K562 (cell line): ENCODE data around the gene NCOA4. TPM values are rescaled to one million over a fixed set of nuclear protein-coding genes. Genes with fewer than 3 reads are reported as not detected.

Experiments
- ATAC-seq: fragments of 200-7000 bp; cut with Tn5 transposase; 3 replicates; pipeline ENCODE4 v1.9.1; 2020; ENCODE audit warnings: moderate library complexity
- BruUV-seq: library from RNA; stranded (reverse); fragments of 400-500 nt; replicated peaks from 2 replicates; lab custom pipeline; 2021; lab: Mats Ljungman, UMichigan
- CTCF ChIA-PET: fragments of 300-600 bp; formaldehyde crosslinking; extraction: SDS; loops from one replicate; lab custom pipeline; 2021; ENCODE audit warnings: low intra/inter-chr PET ratio; lab: Yijun Ruan, JAX
- POLR2A ChIA-PET: fragments of 300-600, 350-650 bp; sonication (Branson Sonifier 250); formaldehyde crosslinking; extraction: SDS; loops from one replicate; lab custom pipeline; 2021; ENCODE audit warnings: antibody characterized with exemption, inconsistent platforms; lab: Yijun Ruan, JAX
- DNase-seq, 4 experiments: peaks; one replicate each; pipeline versions ENCODE4 v3.0.0 to v3.0.0-alpha.2; 2011 to 2018; ENCODE audit warnings: low spot score in 3 of 4, mixed read lengths in 3 of 4; ENCODE audit errors: extremely low read depth in 1 of 4
- FAIRE-seq: peaks from 2 replicates; lab custom pipeline; 2011; peaks lifted over from hg19 to GRCh38; lab: Jason Lieb, UNC
- H2AFZ ChIP-seq: 2 replicates; pipeline ENCODE4 v1.6.0; 2011; ENCODE audit warnings: low read depth, low read length, control low read depth, inconsistent platforms
- H3K27ac ChIP-seq: fragments of 200-600 bp; 3 replicates; pipeline ENCODE4 v1.8.0; 2011; ENCODE audit warnings: low read depth, mild to moderate bottlenecking, control low read depth, inconsistent platforms, low read length, moderate library complexity, mixed read lengths; ENCODE audit errors: extremely low read depth
- H3K27me3 ChIP-seq, 2 experiments: fragments of 300-600 bp in 1 of 2; 2 replicates in 1 of 2; 3 replicates in 1 of 2; pipeline versions ENCODE4 v1.6.0 to v1.8.0; 2011; ENCODE audit warnings: inconsistent platforms in 2 of 2, low read length in 2 of 2, mild to moderate bottlenecking in 1 of 2, mixed read lengths in 1 of 2, moderate library complexity in 1 of 2; ENCODE audit not compliant: control insufficient read depth in 2 of 2, insufficient read depth in 2 of 2
- H3K36me3 ChIP-seq: fragments of 300-600 bp; 3 replicates; pipeline ENCODE4 v1.8.0; 2011; ENCODE audit warnings: mild to moderate bottlenecking, low read length, inconsistent platforms; ENCODE audit not compliant: control insufficient read depth, insufficient read depth
- H3K4me1 ChIP-seq, 2 experiments: fragments of 200-600 bp in 1 of 2; replicated peaks in 1 of 2; 2 replicates in 1 of 2; 3 replicates in 1 of 2; pipeline versions ENCODE4 v1.5.1 to v1.8.0; 2011; ENCODE audit warnings: inconsistent platforms in 2 of 2, low read length in 2 of 2, mild to moderate bottlenecking in 1 of 2, mixed read lengths in 1 of 2, moderate library complexity in 1 of 2; ENCODE audit not compliant: control insufficient read depth in 2 of 2, insufficient read depth in 2 of 2
- H3K4me2 ChIP-seq: 2 replicates; pipeline ENCODE4 v1.6.1; 2011; ENCODE audit warnings: low read length, control low read depth, inconsistent platforms, mixed read lengths; ENCODE audit not compliant: insufficient read depth
- H3K4me3 ChIP-seq: fragments of 200-600 bp; sonication (generic), shearing (Covaris generic); 2 replicates; pipeline ENCODE4 v1.5.1; 2016; ENCODE audit warnings: control low read depth, inconsistent platforms
- H3K79me2 ChIP-seq: fragments of 200-600 bp; 3 replicates; pipeline ENCODE4 v1.8.0; 2011; ENCODE audit warnings: low read length, inconsistent platforms; ENCODE audit not compliant: control insufficient read depth, insufficient read depth
- H3K9ac ChIP-seq, 2 experiments: 2 replicates each; pipeline versions ENCODE4 v1.6.0 to v1.6.1; 2011; ENCODE audit warnings: low read depth in 2 of 2, low read length in 2 of 2, control low read depth in 1 of 2, inconsistent platforms in 1 of 2, mild to moderate bottlenecking in 1 of 2, mixed read lengths in 1 of 2; ENCODE audit not compliant: insufficient read depth in 1 of 2
- H3K9me1 ChIP-seq: one replicate; pipeline ENCODE4 v1.6.0; 2011; ENCODE audit warnings: inconsistent platforms, mild to moderate bottlenecking, low read length, moderate library complexity; ENCODE audit not compliant: control insufficient read depth, insufficient read depth
- H3K9me3 ChIP-seq: replicated peaks from 2 replicates; pipeline ENCODE4 v1.5.1; 2011; ENCODE audit warnings: low read depth, low read length, inconsistent platforms; ENCODE audit not compliant: control insufficient read depth, insufficient read depth
- H4K20me1 ChIP-seq: replicated peaks from 2 replicates; pipeline ENCODE4 v1.6.1; 2011; ENCODE audit warnings: low read length, inconsistent platforms, mixed read lengths; ENCODE audit not compliant: control insufficient read depth, insufficient read depth
- COPS2 ChIP-seq: fragments of 450-650 bp; conservative IDR thresholded peaks from 2 replicates; pipeline ENCODE4 v1.6.1; 2016; ENCODE audit warnings: mild to moderate bottlenecking, moderate library complexity
- MTA2 ChIP-seq: fragments of 450-650 bp; IDR thresholded peaks from 2 replicates; pipeline ENCODE4 v1.6.1; 2016; ENCODE audit warnings: low read depth
- NFIX ChIP-seq: fragments of 250-450 bp; sonication (Bioruptor Pico); IDR thresholded peaks from 2 replicates; pipeline ENCODE4 v1.4.0; 2020; ENCODE audit warnings: low read depth, mild to moderate bottlenecking, moderate library complexity
- POLR2G ChIP-seq: fragments of 200-400 bp; formaldehyde crosslinking; IDR thresholded peaks from 2 replicates; pipeline ENCODE4 v1.6.1; 2017; ENCODE audit warnings: low read depth, mild to moderate bottlenecking, antibody characterized with exemption, low read length, moderate library complexity
- PTTG1 ChIP-seq: fragments of 450-650 bp; IDR thresholded peaks from 2 replicates; pipeline ENCODE4 v1.6.1; 2016; ENCODE audit warnings: low read depth, mild to moderate bottlenecking, missing genetic modification characterization, missing compliant biosample characterization
- PURB ChIP-seq: sonication (generic); formaldehyde crosslinking; IDR thresholded peaks from 2 replicates; pipeline ENCODE4 v1.9.0; 2021; ENCODE audit warnings: low read depth, mild to moderate bottlenecking, missing genetic modification reagents
- RBFOX2 ChIP-seq: fragments of 200-400 bp; formaldehyde crosslinking; IDR thresholded peaks from 2 replicates; pipeline ENCODE4 v1.6.1; 2017; ENCODE audit warnings: low read depth, mild to moderate bottlenecking, low read length, moderate library complexity
- SLC30A9 ChIP-seq: fragments of 250-450 bp; sonication (Bioruptor Pico); IDR thresholded peaks from 2 replicates; pipeline ENCODE4 v1.8.0; 2022; ENCODE audit warnings: mild to moderate bottlenecking, moderate library complexity
- WGBS: fragments of 100-300 bp; shearing (Covaris generic); methylation state at CpG from one replicate; pipeline ENCODE4 v1.1.6; 2016; ENCODE audit warnings: low coverage, mixed read lengths; ENCODE audit not compliant: insufficient coverage; ENCODE audit errors: missing lambda C conversion rate; 5-methylcytosine and 5-hydroxymethylcytosine counted together
- in situ Hi-C: fragments of 300-500 bp; cut with MboI; formaldehyde crosslinking; loops from 4 replicates; pipeline ENCODE4 v1.15.0; 2018; ENCODE audit warnings: inconsistent platforms, mixed read lengths
- intact Hi-C: fragments of 100-400 bp; cut with micrococcal nuclease; formaldehyde crosslinking; loops from 2 replicates; pipeline ENCODE4 v1.14.2; 2022
- polyA plus RNA-seq, 8 experiments: library from polyadenylated mRNA; depleted of rRNA in 4 of 8; stranded (reverse) in 5 of 8; unstranded in 3 of 8; fragments of >200 nt; fragmentation: Nextera tagmentation in 2 of 8; fragmentation: Illumina TruSeq in 1 of 8; extraction: Ambion mirVana in 2 of 8; extraction: Trizol in 1 of 8; gene quantifications; 2 replicates each; pipeline versions ENCODE4 v1.2.1 to v1.2.3, GENCODE V29; 2011 to 2014; ENCODE audit warnings: inconsistent platforms in 1 of 8, missing spikeins in 1 of 8
- total RNA-seq, 7 experiments: library from RNA; depleted of rRNA in 6 of 7; stranded (reverse); fragments of >200 nt in 6 of 7; fragmentation: Illumina TruSeq in 2 of 7; extraction: Trizol in 2 of 7; gene quantifications; 2 replicates each; pipeline versions ENCODE4 v1.2.1 to v1.2.3, GENCODE V29; 2011 to 2021; ENCODE audit warnings: low replicate concordance in 1 of 7
- TF ChIP-seq, protein P1 (sequence below): fragments of 250-450 bp; sonication (Bioruptor Pico); IDR thresholded peaks from 2 replicates; pipeline ENCODE4 v1.8.0; 2022; ENCODE audit warnings: moderate library complexity, mild to moderate bottlenecking, inconsistent platforms
- TF ChIP-seq, protein P2 (sequence below), 2 experiments: fragments of 450-650 bp; conservative IDR thresholded peaks; 2 replicates each; pipeline ENCODE4 v1.6.1; 2017; ENCODE audit warnings: mild to moderate bottlenecking in 2 of 2, moderate library complexity in 2 of 2
- TF ChIP-seq, protein P3 (sequence below), 2 experiments: fragments of 150-350 bp in 1 of 2; IDR thresholded peaks; 2 replicates each; pipeline ENCODE4 v1.6.1; 2012 to 2016; ENCODE audit warnings: low read depth in 2 of 2, low read length in 2 of 2, mild to moderate bottlenecking in 1 of 2, moderate library complexity in 1 of 2
- TF ChIP-seq, protein P4 (sequence below): fragments of 200-800 bp; sonication (Bioruptor generic); IDR thresholded peaks from 2 replicates; pipeline ENCODE4 v1.6.1; 2017; ENCODE audit warnings: missing genetic modification characterization, missing compliant biosample characterization

Gene NCOA4
- total and polyA plus RNA-seq, 9 of the 15 experiments (the other 6 are each of a cell fraction or from before 2014, with no cell fraction given): 89.8 to 283 (median 181) TPM

- FAIRE-seq (no peak), ATAC-seq (peak; percentile 58), DNase-seq (peak in 3 of 4 experiments; percentile 43 to 85 (median 76))
- H3K79me2 ChIP-seq: peaks cover 97% of the 10 kb centered on the region
- BruUV-seq: no TSS peak
- intact Hi-C loops: loop anchor here (2.0 kb wide), 1 partner anchor 18 kb away; no protein-coding TSS in a partner anchor
- peaks cover 67% of the 10 kb centered on the region for H3K36me3 ChIP-seq
- no peaks in the 10 kb centered on the region for H3K9me1 ChIP-seq
- no peak overlapping the region for H2AFZ ChIP-seq
- peaks cover 32 to 51% of the 10 kb centered on the region in 2 experiments for H3K4me1 ChIP-seq
- H3K9me3 ChIP-seq: no peaks in the 10 kb centered on the region
- in situ Hi-C loops: no loop called here
- H4K20me1 ChIP-seq: peaks cover 19% of the 10 kb centered on the region
- H3K27me3 ChIP-seq: no peaks in the 10 kb centered on the region
- POLR2A ChIA-PET: interaction anchor here (1.2 to 11.8 kb wide), 4 partner anchors 10 to 22 kb away, joined by 3 to 136 read pairs (median 26); no protein-coding TSS in a partner anchor
- 0% methylated on average over 2 of the region's 2 CpGs for WGBS
- peak overlapping the region in 1 of 2 experiments; percentile 76; a peak in 3 of 4 replicates for H3K9ac ChIP-seq
- peak overlapping the region; percentile 87 for H3K4me2 ChIP-seq
- peak overlapping the region; percentile 13; the same call in 1 of the 2 replicates for H3K4me3 ChIP-seq
- CTCF ChIA-PET: no interaction called here
- H3K27ac ChIP-seq: peak overlapping the region; percentile 83
- TF ChIP-seq, protein P1, sequence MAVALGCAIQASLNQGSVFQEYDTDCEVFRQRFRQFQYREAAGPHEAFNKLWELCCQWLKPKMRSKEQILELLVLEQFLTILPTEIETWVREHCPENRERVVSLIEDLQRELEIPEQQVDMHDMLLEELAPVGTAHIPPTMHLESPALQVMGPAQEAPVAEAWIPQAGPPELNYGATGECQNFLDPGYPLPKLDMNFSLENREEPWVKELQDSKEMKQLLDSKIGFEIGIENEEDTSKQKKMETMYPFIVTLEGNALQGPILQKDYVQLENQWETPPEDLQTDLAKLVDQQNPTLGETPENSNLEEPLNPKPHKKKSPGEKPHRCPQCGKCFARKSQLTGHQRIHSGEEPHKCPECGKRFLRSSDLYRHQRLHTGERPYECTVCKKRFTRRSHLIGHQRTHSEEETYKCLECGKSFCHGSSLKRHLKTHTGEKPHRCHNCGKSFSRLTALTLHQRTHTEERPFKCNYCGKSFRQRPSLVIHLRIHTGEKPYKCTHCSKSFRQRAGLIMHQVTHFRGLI (CRISPR knock-in tag): no peak
- peak; percentile 85 for TF ChIP-seq MTA2
- TF ChIP-seq POLR2G: no peak
- no peak for TF ChIP-seq COPS2
- TF ChIP-seq, protein P2, sequence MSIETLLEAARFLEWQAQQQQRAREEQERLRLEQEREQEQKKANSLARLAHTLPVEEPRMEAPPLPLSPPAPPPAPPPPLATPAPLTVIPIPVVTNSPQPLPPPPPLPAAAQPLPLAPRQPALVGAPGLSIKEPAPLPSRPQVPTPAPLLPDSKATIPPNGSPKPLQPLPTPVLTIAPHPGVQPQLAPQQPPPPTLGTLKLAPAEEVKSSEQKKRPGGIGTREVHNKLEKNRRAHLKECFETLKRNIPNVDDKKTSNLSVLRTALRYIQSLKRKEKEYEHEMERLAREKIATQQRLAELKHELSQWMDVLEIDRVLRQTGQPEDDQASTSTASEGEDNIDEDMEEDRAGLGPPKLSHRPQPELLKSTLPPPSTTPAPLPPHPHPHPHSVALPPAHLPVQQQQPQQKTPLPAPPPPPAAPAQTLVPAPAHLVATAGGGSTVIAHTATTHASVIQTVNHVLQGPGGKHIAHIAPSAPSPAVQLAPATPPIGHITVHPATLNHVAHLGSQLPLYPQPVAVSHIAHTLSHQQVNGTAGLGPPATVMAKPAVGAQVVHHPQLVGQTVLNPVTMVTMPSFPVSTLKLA (conservative IDR thresholded peaks at IDR 0.05): peak; percentile 46 to 65; a peak in 3 of 4 replicates
- no peak for TF ChIP-seq PURB (CRISPR knock-in tag)
- TF ChIP-seq, protein P3, sequence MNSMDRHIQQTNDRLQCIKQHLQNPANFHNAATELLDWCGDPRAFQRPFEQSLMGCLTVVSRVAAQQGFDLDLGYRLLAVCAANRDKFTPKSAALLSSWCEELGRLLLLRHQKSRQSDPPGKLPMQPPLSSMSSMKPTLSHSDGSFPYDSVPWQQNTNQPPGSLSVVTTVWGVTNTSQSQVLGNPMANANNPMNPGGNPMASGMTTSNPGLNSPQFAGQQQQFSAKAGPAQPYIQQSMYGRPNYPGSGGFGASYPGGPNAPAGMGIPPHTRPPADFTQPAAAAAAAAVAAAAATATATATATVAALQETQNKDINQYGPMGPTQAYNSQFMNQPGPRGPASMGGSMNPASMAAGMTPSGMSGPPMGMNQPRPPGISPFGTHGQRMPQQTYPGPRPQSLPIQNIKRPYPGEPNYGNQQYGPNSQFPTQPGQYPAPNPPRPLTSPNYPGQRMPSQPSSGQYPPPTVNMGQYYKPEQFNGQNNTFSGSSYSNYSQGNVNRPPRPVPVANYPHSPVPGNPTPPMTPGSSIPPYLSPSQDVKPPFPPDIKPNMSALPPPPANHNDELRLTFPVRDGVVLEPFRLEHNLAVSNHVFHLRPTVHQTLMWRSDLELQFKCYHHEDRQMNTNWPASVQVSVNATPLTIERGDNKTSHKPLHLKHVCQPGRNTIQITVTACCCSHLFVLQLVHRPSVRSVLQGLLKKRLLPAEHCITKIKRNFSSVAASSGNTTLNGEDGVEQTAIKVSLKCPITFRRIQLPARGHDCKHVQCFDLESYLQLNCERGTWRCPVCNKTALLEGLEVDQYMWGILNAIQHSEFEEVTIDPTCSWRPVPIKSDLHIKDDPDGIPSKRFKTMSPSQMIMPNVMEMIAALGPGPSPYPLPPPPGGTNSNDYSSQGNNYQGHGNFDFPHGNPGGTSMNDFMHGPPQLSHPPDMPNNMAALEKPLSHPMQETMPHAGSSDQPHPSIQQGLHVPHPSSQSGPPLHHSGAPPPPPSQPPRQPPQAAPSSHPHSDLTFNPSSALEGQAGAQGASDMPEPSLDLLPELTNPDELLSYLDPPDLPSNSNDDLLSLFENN (IDR thresholded peaks at IDR 0.05; ENCODE audit: low read depth in 2 of 2, low read length in 2 of 2): peak in 1 of 2 experiments; percentile 73; a peak in 2 of 4 replicates
- TF ChIP-seq RBFOX2: 0 out of 2 replicates have a peak, but pooled peaks have one; percentile 9
- TF ChIP-seq, protein P4, sequence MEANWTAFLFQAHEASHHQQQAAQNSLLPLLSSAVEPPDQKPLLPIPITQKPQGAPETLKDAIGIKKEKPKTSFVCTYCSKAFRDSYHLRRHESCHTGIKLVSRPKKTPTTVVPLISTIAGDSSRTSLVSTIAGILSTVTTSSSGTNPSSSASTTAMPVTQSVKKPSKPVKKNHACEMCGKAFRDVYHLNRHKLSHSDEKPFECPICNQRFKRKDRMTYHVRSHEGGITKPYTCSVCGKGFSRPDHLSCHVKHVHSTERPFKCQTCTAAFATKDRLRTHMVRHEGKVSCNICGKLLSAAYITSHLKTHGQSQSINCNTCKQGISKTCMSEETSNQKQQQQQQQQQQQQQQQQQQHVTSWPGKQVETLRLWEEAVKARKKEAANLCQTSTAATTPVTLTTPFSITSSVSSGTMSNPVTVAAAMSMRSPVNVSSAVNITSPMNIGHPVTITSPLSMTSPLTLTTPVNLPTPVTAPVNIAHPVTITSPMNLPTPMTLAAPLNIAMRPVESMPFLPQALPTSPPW (CRISPR knock-in tag): peak; percentile 35; the same call in 1 of the 2 replicates
- no peak for TF ChIP-seq PTTG1
- TF ChIP-seq SLC30A9 (CRISPR knock-in tag): no peak
- TF ChIP-seq NFIX (CRISPR knock-in tag): no peak
Observed at GRCh38 chr10:46018453-46019176, 11.8 kb downstream of the NCOA4 start.
